ENCODE measurements around the gene TBC1D5.

- TF ChIP-seq CTCF (IDR thresholded peaks at IDR 0.05) (no peak), POLR2A (IDR thresholded peaks at IDR 0.05) (no peak)
Measured at GRCh38 chr3:17204049-17204650, 538.3 kb downstream of the TBC1D5 start.
